ENCODE data around the gene FERMT3. TPM values are rescaled to one million over a fixed set of nuclear protein-coding genes. Genes with fewer than 3 reads are reported as not detected.
A peak's percentile ranks its signal among the peaks of the same experiment; 100 is the strongest.

FERMT3 gene
- total RNA-seq, 4 donors from 2014 or later = 35.0 to 101 (median 45.6) TPM

DNA sequence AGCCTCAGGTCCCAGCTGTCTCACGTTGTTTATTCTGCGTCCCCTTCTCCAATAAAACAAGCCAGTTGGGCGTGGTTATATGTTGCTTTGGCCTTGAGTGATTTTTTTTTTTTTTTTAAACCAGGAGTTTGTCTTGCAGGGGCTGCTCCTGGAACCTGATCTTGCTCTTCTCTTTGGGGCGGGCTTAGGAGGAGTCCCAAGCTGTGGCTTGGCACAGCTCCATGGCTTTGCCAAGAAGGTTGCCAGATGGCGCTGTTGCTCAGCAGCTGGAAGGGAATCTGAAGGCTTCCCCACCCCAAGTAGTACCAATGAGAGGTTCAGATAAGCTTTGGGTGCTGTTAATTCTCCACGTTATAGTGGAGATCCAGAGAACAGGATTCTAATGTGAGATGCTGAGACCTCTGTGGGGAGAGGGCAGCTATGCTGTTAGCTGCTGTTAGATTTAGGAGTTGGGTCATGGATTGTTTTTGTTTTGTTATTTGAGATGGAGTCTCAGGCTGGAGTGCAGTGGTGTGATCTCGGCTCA is 2.0 kb upstream of the FERMT3 start:
- no peak for TF ChIP-seq CTCF (IDR thresholded peaks at IDR 0.05)
- ATAC-seq (ENCODE audit: low FRiP score) (peak; percentile 60), DNase-seq (ENCODE audit: low spot score) (peak; percentile 77)

DNA sequence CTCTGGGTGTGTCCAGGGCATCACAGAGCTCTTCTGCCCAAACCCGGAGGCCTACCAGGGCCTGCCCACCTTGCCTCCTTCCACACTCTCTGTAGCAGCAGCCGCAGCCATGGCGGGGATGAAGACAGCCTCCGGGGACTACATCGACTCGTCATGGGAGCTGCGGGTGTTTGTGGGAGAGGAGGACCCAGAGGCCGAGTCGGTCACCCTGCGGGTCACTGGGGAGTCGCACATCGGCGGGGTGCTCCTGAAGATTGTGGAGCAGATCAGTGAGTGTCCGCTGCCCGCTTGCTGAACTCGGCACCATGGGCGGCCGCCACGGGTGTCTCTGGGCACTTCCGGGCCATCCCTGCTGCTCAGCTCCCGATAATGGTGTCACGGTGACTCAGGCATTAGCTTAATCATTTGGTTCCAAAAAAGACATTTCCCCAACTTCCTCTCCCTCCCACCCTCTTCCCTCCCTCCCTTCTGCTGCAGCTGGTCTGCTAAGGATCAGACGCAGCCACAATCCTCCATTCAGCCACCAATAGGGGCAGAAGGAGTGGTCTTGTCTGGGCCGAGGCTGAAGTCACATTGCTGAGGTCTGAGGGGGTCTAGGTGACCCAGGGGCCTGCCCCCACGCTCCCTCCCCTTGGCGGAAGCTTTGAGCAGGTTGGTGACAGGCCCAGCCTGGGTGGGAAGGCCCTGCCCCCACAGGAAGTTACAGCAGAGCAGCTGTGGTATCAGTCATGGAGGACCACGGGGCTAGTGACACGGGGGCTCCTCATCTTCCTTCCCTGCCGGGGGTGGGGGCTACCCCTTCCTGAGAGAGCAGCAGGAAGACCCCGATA is 950 bp downstream of the FERMT3 start:
- DNase-seq (ENCODE audit: low spot score) (no peak), ATAC-seq (ENCODE audit: low FRiP score) (peak; percentile 31)
- TF ChIP-seq CTCF (IDR thresholded peaks at IDR 0.05) = no peak

GRCh38 chr11:64208086-64208795 is 1.7 kb downstream of the FERMT3 start:
- no peak for DNase-seq (ENCODE audit: low spot score)

GRCh38 chr11:64208796-64209562 is 2.5 kb downstream of the FERMT3 start:
- ATAC-seq (ENCODE audit: low FRiP score) (no peak), DNase-seq (ENCODE audit: low spot score) (no peak)
- TF ChIP-seq CTCF (IDR thresholded peaks at IDR 0.05) = no peak

More at GRCh38 chr11:64208086-64208795, 1.7 kb downstream of the FERMT3 start:
- TF ChIP-seq CTCF (IDR thresholded peaks at IDR 0.05) = no peak
- no peak for ATAC-seq (ENCODE audit: low FRiP score)

DNA sequence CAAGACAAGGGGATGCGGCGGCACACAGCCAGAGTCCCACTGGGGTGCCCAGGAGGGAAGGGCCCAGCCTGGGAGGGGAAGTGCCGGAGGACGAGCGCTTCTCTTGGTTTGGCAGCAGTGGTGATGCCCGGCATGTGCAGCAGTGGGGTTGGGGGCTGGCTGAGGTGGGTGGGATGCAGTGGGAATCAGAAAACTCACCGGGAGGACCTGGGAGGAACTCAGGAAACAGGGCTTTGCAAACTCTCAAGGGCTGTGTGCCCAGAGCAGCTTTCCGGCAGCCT is 3.0 kb downstream of the FERMT3 start:
- DNase-seq (ENCODE audit: low spot score) = no peak
- TF ChIP-seq CTCF (IDR thresholded peaks at IDR 0.05) = no peak
- ATAC-seq (ENCODE audit: low FRiP score) = no peak

DNA sequence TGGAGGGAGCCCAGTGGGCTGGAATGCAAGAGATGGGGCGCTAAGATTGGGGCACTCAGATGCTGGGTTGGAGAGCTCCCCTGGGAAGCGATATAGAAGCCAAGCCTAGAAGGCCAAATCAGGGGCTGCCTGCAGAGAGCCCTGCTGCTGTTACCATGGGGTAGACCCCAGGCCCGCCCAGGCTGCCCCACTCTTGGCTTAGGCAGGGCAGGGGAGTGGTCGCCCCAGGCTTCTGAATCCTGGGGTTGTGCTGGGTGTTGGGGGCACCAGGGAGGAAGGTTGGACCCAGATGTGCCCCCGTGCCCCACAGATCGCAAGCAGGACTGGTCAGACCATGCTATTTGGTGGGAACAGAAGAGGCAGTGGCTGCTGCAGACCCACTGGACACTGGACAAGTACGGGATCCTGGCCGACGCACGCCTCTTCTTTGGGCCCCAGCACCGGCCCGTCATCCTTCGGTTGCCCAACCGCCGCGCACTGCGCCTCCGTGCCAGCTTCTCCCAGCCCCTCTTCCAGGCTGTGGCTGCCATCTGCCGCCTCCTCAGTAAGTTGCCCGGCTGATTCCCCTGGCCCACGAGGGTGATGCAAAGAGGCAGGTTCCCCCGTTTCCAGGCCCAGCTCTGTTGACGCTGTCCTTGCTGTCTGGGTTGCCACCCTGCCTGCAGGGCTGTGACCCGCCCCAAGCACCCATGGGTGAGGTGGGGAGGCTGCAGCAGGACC is 3.9 kb downstream of the FERMT3 start:
- no peak for DNase-seq (ENCODE audit: low spot score)
- no peak for ATAC-seq (ENCODE audit: low FRiP score)
- TF ChIP-seq CTCF (IDR thresholded peaks at IDR 0.05) = no peak
